Thymus (tissue), 11 donors: ENCODE data around the gene ELMO1. TPM values are rescaled to one million over a fixed set of nuclear protein-coding genes. Genes with fewer than 3 reads are reported as not detected.

Experiments used
- DNase-seq, 9 donors: peaks; one replicate each; pipeline ENCODE4 v3.0.0-alpha.2; 2013; ENCODE audit warnings: low spot score in 9 of 9, low read depth in 6 of 9, missing footprints in 1 of 9
- H3K27ac ChIP-seq, 2 donors: one replicate each; pipeline ENCODE4 v1.5.1; 2013; ENCODE audit warnings: control low read depth in 1 of 2, low read depth in 1 of 2, low read length in 1 of 2, mild to moderate bottlenecking in 1 of 2, moderate library complexity in 1 of 2
- H3K27me3 ChIP-seq, 2 donors: one replicate each; pipeline ENCODE4 v1.5.1; 2013; ENCODE audit warnings: low read length in 1 of 2; ENCODE audit not compliant: control insufficient read depth in 2 of 2, insufficient read depth in 1 of 2
- H3K36me3 ChIP-seq, 2 donors: one replicate each; pipeline ENCODE4 v1.5.1; 2013; ENCODE audit warnings: low read length in 1 of 2, mild to moderate bottlenecking in 1 of 2, moderate library complexity in 1 of 2; ENCODE audit not compliant: control insufficient read depth in 2 of 2, insufficient read depth in 2 of 2
- H3K4me1 ChIP-seq, 2 donors: one replicate each; pipeline ENCODE4 v1.5.1; 2013; ENCODE audit warnings: low read length in 2 of 2; ENCODE audit not compliant: control insufficient read depth in 2 of 2, insufficient read depth in 2 of 2
- H3K4me3 ChIP-seq, 2 donors: one replicate each; pipeline ENCODE4 v1.5.1; 2013; ENCODE audit warnings: low read length in 2 of 2, control low read depth in 1 of 2, mild to moderate bottlenecking in 1 of 2
- H3K9me3 ChIP-seq, 2 donors: one replicate each; pipeline ENCODE4 v1.5.1; 2013; ENCODE audit warnings: low read length in 1 of 2, mild to moderate bottlenecking in 1 of 2; ENCODE audit not compliant: control insufficient read depth in 2 of 2, insufficient read depth in 1 of 2
- WGBS: extraction: QIAGEN DNeasy Blood & Tissue Kit; methylation state at CpG from one replicate; pipeline ENCODE4 v1.1.7; 2013; 5-methylcytosine and 5-hydroxymethylcytosine counted together
- polyA plus RNA-seq: library from polyadenylated mRNA; stranded (reverse); fragments of 200-250 nt; gene quantifications from one replicate; pipeline ENCODE4 v1.2.3, GENCODE V29; 2013
- total RNA-seq: library from RNA; stranded (reverse); fragments of 120-200 nt; gene quantifications from one replicate; pipeline ENCODE4 v1.2.4, GENCODE V29; 2013
- donor health status: healthy.

Gene ELMO1
- total and polyA plus RNA-seq, 2 donors, result 18.7 to 22.5 TPM

DNA sequence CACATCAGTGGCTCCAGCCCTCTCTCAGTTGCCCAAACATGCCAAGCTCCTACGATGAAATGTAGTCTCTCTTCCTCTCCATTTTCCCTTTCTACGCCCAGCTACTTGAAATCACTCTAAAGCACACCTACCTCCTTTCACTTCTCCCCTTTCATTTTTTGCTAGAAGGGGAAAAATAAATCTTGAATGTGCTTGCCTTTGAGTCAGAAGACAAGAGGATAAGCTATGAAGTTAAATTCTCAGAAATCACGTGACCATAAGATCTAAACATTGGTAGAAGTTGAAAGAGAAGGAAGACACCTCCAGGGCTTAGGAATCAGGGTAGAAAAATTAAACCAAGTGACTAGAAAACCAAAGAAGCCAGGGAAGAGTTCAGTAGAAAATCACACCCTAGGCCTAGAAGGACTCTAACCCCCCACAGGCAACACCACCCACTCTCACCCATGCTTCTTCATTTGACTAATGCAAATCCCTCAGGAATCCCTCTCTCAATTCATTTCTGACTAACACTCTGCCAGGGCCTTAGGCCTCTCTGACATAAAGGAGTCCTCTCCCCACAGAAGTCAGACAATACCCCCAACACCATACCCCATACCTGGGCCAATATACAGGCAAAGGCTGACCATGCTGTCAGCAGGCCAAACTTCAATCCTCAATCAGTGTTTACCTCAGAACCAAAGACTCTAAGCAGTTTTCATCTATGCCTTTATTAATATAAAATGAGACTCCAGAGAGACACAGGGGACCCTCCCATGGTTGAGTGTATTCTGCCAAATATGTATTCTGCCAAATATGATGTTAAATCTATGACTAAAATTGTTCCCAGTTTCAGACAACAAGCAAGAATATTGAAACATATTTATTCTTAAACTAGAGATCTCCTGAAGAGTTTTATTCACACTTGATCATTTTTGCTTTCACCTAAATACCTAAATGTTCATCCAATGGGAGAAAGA is 84.8 kb downstream of the ELMO1 start:
- H3K27ac ChIP-seq, result no peak overlapping the region
- 81% methylated on average over 3 of the region's 3 CpGs for WGBS
- H3K36me3 ChIP-seq, result no peaks in the 10 kb centered on the region
- no peaks in the 10 kb centered on the region for H3K9me3 ChIP-seq
- no peak for DNase-seq
- no peak overlapping the region for H3K4me3 ChIP-seq
- peaks cover 0 to 14% of the 10 kb centered on the region in 2 donors for H3K4me1 ChIP-seq
- no peaks in the 10 kb centered on the region for H3K27me3 ChIP-seq

DNA sequence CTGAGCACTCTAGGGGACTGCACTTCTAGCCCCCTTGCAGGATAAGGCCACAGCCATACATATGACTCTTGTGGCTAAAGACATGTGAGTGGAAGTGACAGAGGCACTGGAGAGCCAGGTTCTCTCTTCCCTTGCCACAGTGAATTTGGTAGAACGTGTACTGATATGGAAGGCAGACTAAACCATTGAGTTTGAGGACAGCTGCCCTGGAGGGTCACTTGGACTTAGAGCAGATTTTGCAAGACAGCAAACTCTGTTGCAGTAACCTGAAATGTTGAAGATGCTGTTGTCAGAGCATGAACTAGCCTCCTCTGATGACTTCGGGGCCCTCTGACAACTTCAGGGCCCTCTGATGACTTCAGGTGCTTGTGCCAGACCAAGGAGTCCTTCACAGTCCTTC is 85.9 kb downstream of the ELMO1 start:
- H3K4me1 ChIP-seq, result peaks cover 0 to 14% of the 10 kb centered on the region in 2 donors
- no peaks in the 10 kb centered on the region for H3K9me3 ChIP-seq
- H3K4me3 ChIP-seq, result no peak overlapping the region
- no peaks in the 10 kb centered on the region for H3K36me3 ChIP-seq
- 77% methylated on average over 2 of the region's 2 CpGs for WGBS
- DNase-seq, result no peak
- no peak overlapping the region for H3K27ac ChIP-seq
- H3K27me3 ChIP-seq, result no peaks in the 10 kb centered on the region

DNA sequence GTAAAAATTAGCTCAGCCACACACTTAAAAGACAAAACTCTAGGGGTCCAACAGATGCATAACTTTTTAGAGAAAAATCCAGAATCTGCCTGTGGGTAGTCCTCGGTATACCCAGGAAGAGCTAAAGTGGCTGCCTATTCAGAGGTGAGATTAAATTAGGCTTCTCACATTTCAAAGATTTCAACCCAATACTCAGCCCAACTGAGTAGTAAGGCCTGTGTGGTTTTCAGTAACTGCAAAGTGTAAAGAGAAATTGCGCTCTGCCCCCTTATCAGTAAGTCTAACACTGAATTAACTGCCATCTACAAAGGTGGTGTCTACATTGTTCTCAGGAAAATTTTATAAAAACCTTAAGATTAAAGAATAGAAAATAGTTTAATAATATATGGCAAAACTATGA is 88.2 kb downstream of the ELMO1 start:
- Histone ChIP-seq H3K36me3 (no peaks in the 10 kb centered on the region), H3K9me3 (no peaks in the 10 kb centered on the region), H3K4me3 (no peak overlapping the region), H3K4me1 (peaks cover 2 to 19% of the 10 kb centered on the region in 2 donors), H3K27ac (no peak overlapping the region), H3K27me3 (no peaks in the 10 kb centered on the region)
- WGBS, result 94% methylated on average over 2 of the region's 2 CpGs
- DNase-seq, result no peak

DNA sequence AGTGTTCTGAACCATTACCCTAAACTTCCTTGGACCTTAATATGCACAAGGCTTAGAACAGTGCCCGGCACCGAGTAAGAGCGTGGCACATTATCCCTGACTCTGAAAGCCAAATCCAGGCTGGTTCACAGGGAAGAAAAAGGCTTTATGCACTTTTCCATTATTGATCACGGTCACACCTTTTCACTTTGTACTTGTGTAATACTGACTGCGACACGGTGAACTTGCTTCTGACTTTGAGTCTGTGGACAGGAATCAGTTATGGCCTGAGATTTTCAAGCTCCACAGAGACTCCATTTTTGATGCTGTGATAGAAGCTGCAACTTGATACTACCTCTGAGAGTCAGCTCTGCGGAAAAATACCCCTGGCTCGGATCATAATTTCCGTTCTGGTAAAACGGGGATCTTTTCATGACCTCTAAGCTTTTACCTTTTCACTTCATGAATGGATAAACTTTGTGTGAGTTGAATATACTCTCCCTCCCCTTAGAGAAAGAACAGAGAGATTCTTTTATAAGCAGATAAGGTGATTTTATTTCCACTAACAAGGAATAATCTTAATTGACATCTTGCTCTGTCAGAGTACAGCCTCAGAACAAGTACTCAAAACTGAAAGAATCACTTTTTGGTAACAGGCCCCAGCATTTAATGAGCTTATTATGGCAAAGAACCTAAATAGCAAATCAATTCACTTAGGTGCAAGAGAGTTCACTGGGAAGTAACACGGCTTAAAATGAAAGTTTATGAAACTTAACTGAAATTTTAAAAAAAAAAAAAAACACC is 88.8 kb downstream of the ELMO1 start:
- Histone ChIP-seq H3K27me3 (no peaks in the 10 kb centered on the region), H3K27ac (no peak overlapping the region), H3K4me3 (no peak overlapping the region), H3K4me1 (peaks cover 6 to 22% of the 10 kb centered on the region in 2 donors), H3K9me3 (no peaks in the 10 kb centered on the region), H3K36me3 (no peaks in the 10 kb centered on the region)
- 94% methylated on average over 11 of the region's 11 CpGs for WGBS
- no peak for DNase-seq

DNA sequence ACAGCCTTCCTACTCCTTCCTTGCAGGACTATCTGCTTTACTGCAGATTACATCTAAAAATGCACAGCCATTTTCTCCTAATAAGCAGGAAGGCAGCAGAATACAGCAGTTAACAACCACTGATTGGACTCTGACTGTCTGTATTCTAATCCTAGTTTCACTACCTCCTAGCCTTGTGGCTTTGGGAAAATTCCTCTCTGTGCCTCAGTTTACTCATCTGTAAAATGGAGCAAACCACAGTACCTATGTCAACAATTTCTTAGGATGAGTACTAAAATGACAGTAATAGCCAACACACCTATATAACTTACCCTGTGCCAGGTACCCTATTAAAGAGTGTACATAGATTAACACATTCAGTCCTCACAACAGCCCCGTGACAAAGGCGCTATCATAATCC is 89.5 kb downstream of the ELMO1 start:
- WGBS, result 97% methylated on average over 2 of the region's 2 CpGs
- no peaks in the 10 kb centered on the region for H3K36me3 ChIP-seq
- H3K9me3 ChIP-seq, result no peaks in the 10 kb centered on the region
- peaks cover 8 to 29% of the 10 kb centered on the region in 2 donors for H3K4me1 ChIP-seq
- no peaks in the 10 kb centered on the region for H3K27me3 ChIP-seq
- no peak overlapping the region for H3K27ac ChIP-seq
- H3K4me3 ChIP-seq, result no peak overlapping the region
- DNase-seq, result no peak

DNA sequence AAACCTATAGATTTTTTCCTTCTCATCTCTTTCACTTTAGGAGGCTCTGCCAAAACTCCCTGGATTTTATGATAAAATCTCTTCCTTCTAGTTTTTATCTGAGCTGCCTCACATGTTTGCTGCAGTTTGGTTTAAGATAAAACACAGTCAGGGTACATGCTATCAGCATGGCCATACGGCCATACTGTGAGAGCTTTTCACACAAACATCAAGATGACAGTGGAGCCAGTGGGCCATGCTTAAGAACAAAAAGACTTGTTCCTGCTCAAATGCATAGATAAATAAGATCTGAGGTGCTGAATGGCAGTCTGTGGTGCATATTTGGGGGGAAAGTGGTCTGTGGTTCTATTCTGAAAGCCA is 91.0 kb downstream of the ELMO1 start:
- no peaks in the 10 kb centered on the region for H3K9me3 ChIP-seq
- DNase-seq, result no peak
- peaks cover 12 to 34% of the 10 kb centered on the region in 2 donors for H3K4me1 ChIP-seq
- 46% methylated on average over 1 of the region's 1 CpG for WGBS
- no peak overlapping the region for H3K4me3 ChIP-seq
- H3K27me3 ChIP-seq, result no peaks in the 10 kb centered on the region
- H3K27ac ChIP-seq, result no peak overlapping the region
- no peaks in the 10 kb centered on the region for H3K36me3 ChIP-seq

DNA sequence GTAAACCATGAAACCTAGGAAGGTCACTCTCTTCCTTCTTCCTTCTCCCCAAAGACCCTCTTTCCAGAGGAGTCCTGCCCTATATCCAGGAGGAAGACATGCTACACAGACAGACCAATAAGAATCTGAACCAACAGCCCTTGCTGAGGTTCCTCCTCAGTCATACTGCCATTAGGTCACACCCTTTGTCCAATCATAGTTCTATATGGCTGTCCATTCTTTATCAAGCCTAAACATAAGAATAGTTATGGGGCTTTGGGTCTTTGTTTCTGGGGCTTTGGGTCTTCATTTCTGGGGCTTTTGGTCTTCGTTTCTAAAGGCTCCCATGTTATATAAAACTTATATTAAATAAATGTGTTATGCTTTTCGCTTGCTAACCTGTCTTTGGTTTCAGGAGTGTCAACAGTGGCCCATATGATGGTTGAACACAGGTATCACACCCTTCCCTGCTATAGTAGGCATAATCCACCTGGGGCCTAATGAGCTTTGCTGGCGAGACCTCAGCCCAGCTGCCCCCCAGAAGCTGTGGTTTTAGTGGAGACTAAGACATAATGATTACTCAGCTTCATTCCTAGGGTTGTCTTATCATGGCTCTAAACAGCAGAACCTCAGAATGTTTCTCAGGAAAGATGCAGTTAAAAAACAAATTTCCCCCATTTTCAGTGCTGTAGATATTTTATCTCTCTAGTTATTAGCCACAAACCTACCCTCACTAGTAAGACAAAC is 91.6 kb downstream of the ELMO1 start:
- Histone ChIP-seq H3K4me3 (no peak overlapping the region), H3K27ac (no peak overlapping the region), H3K36me3 (no peaks in the 10 kb centered on the region), H3K9me3 (no peaks in the 10 kb centered on the region), H3K4me1 (peaks cover 17 to 38% of the 10 kb centered on the region in 2 donors), H3K27me3 (no peaks in the 10 kb centered on the region)
- DNase-seq, result no peak
- WGBS, result 90% methylated on average over 3 of the region's 3 CpGs

DNA sequence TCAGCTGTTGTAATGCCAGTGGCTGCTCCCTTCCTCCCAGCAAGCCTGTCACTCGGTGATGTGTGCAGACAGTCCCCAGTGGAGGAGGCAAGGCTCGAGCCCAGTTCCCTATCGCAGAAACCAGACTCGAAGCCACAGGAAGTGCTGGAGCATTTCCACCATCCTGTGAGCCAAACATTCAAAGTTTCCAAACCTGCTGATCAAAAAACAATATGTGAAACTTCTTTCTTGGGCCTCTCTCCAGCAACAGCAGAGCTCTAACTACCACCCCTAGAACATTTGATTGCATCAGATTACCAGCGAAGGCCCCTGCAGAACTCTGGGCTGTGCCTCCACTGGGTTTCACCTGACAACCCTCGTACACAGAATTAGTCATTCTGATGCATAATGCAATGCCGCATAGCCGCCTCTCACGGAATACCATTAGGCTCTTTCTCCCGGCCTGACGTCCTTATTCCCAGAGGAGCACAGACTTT is 94.0 kb downstream of the ELMO1 start:
- Histone ChIP-seq H3K27ac (peak overlapping the region in 1 of 2 donors; percentile 15), H3K27me3 (no peaks in the 10 kb centered on the region), H3K4me1 (peaks cover 17 to 40% of the 10 kb centered on the region in 2 donors), H3K4me3 (no peak overlapping the region), H3K9me3 (no peaks in the 10 kb centered on the region), H3K36me3 (no peaks in the 10 kb centered on the region)
- peak in 1 of 9 donors; percentile 42 for DNase-seq
- WGBS, result 22% methylated on average over 11 of the region's 11 CpGs
